K562 (cell line): Measurements from ENCODE around the gene CARD10. TPM values are rescaled to one million over a fixed set of nuclear protein-coding genes. Genes with fewer than 3 reads are reported as not detected.

Experiments used
- ASH1L ChIP-seq: fragments of 450-650 bp; IDR thresholded peaks from 2 replicates; pipeline ENCODE4 v1.6.1; 2018; ENCODE audit warnings: borderline replicate concordance, mild to moderate bottlenecking, low read depth; ENCODE audit not compliant: partially characterized antibody
- DNMT1 ChIP-seq: fragments of 450-650 bp; IDR thresholded peaks from 2 replicates; pipeline ENCODE4 v1.6.1; 2016; ENCODE audit warnings: antibody characterized with exemption, mild to moderate bottlenecking
- GABPB1 ChIP-seq: sonication (generic); formaldehyde crosslinking; IDR thresholded peaks from 2 replicates; pipeline ENCODE4 v1.8.0; 2022; ENCODE audit warnings: mild to moderate bottlenecking, missing genetic modification reagents
- HNRNPL ChIP-seq: fragments of 200-400 bp; formaldehyde crosslinking; IDR thresholded peaks from 2 replicates; pipeline ENCODE4 v1.6.1; 2017; ENCODE audit warnings: low read depth, mild to moderate bottlenecking, low read length
- LARP7 ChIP-seq: fragments of 450-650 bp; IDR thresholded peaks from 2 replicates; pipeline ENCODE4 v1.6.1; 2016
- NR2C1 ChIP-seq, 2 experiments: fragments of 450-650 bp; IDR thresholded peaks; 2 replicates each; pipeline ENCODE4 v1.6.1; 2017; ENCODE audit warnings: mild to moderate bottlenecking in 2 of 2, antibody characterized with exemption in 1 of 2, inconsistent platforms in 1 of 2, missing compliant biosample characterization in 1 of 2, missing genetic modification characterization in 1 of 2
- POLR2H ChIP-seq: IDR thresholded peaks from 2 replicates; pipeline ENCODE4 v1.6.1; 2016; ENCODE audit warnings: missing genetic modification characterization, low read depth, mild to moderate bottlenecking, control low read depth, missing compliant biosample characterization, moderate library complexity
- RBBP5 ChIP-seq: fragments of 200-600 bp; sonication (generic); IDR thresholded peaks from 2 replicates; pipeline ENCODE4 v1.6.1; 2012; ENCODE audit warnings: borderline replicate concordance, mild to moderate bottlenecking, low read length, control low read depth, inconsistent platforms; ENCODE audit not compliant: insufficient read depth, poor library complexity, severe bottlenecking
- RNF2 ChIP-seq: sonication (generic); IDR thresholded peaks from 2 replicates; pipeline ENCODE4 v1.6.1; 2016
- SMARCB1 ChIP-seq: IDR thresholded peaks from 2 replicates; pipeline ENCODE4 v1.6.1; 2011; ENCODE audit warnings: improper control_type of control experiment, low read depth; ENCODE audit not compliant: insufficient read length
- SREBF2 ChIP-seq: sonication (generic); formaldehyde crosslinking; IDR thresholded peaks from 2 replicates; pipeline ENCODE4 v1.4.0; 2020; ENCODE audit warnings: mild to moderate bottlenecking, missing genetic modification reagents
- TEAD1 ChIP-seq, 2 experiments: fragments of 450-650 bp in 1 of 2; sonication (generic) in 1 of 2; formaldehyde crosslinking; IDR thresholded peaks; 2 replicates each; pipeline versions ENCODE4 v1.4.0 to v1.8.0; 2020 to 2022; ENCODE audit warnings: mild to moderate bottlenecking in 2 of 2, missing genetic modification reagents in 1 of 2
- ZFX ChIP-seq: sonication (generic); formaldehyde crosslinking; IDR thresholded peaks from 2 replicates; pipeline ENCODE4 v1.8.0; 2022; ENCODE audit warnings: mild to moderate bottlenecking, missing genetic modification reagents, moderate library complexity
- polyA plus RNA-seq, 8 experiments: library from polyadenylated mRNA; depleted of rRNA in 4 of 8; stranded (reverse) in 5 of 8; unstranded in 3 of 8; fragments of >200 nt; fragmentation: Nextera tagmentation in 2 of 8; fragmentation: Illumina TruSeq in 1 of 8; extraction: Ambion mirVana in 2 of 8; extraction: Trizol in 1 of 8; gene quantifications; 2 replicates each; pipeline versions ENCODE4 v1.2.1 to v1.2.3, GENCODE V29; 2011 to 2014; ENCODE audit warnings: inconsistent platforms in 1 of 8, missing spikeins in 1 of 8
- total RNA-seq, 7 experiments: library from RNA; depleted of rRNA in 6 of 7; stranded (reverse); fragments of >200 nt in 6 of 7; fragmentation: Illumina TruSeq in 2 of 7; extraction: Trizol in 2 of 7; gene quantifications; 2 replicates each; pipeline versions ENCODE4 v1.2.1 to v1.2.3, GENCODE V29; 2011 to 2021; ENCODE audit warnings: low replicate concordance in 1 of 7
- TF ChIP-seq, protein P1 (sequence below): sonication (generic); formaldehyde crosslinking; IDR thresholded peaks from 2 replicates; pipeline ENCODE4 v1.8.0; 2022; ENCODE audit warnings: mild to moderate bottlenecking, missing genetic modification reagents
- TF ChIP-seq, protein P2 (sequence below): fragments of 450-650 bp; IDR thresholded peaks from 2 replicates; pipeline ENCODE4 v1.6.1; 2016; ENCODE audit warnings: low read depth

The CARD10 gene
- total and polyA plus RNA-seq, 9 of the 15 experiments (the other 6 are each of a cell fraction or from before 2014, with no cell fraction given), result 0.13 to 5.8 (median 1.6) TPM

DNA sequence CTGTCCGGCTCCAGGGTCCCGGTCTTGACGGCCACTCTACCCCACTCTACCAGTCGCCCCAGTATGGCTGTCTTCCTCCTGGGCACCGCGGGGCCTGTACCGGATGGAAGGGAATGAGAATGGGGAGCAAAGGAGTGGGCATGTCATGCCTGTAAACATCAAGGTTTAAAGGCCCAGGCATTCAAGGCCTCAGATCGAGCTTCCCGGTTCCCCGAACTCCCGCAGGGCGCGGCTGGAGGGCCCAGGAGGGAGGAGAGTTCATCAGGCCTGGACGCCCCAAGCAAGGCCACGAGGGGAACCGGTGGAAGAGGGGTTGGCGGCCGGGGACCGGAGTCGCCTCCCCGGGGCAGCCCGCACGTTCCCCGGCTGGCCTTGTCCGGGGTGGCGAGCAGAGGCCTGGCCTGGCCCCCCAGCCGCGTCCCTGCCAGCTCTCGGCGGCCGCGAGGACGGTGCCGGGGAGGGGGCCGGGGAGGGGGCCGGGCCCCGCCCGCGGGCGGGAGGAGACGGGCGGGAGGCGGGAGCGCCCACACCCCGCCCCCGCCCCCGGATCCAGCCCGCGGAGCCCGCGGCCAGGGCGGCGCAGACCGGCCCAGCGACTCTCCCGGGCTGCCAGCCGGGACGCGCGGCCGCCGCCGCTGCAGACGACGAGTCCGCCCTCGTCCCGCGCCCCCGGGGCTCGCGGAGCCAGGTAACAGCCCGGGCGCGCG lies 40.8 kb upstream of the CARD10 start, which contains the start of gene CDC42EP1 (continued):
- TF ChIP-seq, protein P1, sequence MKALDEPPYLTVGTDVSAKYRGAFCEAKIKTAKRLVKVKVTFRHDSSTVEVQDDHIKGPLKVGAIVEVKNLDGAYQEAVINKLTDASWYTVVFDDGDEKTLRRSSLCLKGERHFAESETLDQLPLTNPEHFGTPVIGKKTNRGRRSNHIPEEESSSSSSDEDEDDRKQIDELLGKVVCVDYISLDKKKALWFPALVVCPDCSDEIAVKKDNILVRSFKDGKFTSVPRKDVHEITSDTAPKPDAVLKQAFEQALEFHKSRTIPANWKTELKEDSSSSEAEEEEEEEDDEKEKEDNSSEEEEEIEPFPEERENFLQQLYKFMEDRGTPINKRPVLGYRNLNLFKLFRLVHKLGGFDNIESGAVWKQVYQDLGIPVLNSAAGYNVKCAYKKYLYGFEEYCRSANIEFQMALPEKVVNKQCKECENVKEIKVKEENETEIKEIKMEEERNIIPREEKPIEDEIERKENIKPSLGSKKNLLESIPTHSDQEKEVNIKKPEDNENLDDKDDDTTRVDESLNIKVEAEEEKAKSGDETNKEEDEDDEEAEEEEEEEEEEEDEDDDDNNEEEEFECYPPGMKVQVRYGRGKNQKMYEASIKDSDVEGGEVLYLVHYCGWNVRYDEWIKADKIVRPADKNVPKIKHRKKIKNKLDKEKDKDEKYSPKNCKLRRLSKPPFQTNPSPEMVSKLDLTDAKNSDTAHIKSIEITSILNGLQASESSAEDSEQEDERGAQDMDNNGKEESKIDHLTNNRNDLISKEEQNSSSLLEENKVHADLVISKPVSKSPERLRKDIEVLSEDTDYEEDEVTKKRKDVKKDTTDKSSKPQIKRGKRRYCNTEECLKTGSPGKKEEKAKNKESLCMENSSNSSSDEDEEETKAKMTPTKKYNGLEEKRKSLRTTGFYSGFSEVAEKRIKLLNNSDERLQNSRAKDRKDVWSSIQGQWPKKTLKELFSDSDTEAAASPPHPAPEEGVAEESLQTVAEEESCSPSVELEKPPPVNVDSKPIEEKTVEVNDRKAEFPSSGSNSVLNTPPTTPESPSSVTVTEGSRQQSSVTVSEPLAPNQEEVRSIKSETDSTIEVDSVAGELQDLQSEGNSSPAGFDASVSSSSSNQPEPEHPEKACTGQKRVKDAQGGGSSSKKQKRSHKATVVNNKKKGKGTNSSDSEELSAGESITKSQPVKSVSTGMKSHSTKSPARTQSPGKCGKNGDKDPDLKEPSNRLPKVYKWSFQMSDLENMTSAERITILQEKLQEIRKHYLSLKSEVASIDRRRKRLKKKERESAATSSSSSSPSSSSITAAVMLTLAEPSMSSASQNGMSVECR (CRISPR knock-in tag), result 0 out of 2 replicates have a peak, but pooled peaks have one; percentile 20
- no peak for TF ChIP-seq DNMT1
- peak; percentile 59; the same call in 1 of the 2 replicates for TF ChIP-seq POLR2H (tag)
- TF ChIP-seq TEAD1 (CRISPR knock-in tag; IDR thresholded peaks at IDR 0.05), result 0 out of 4 replicates have a peak, but pooled peaks of 1 of the 2 experiments have one; percentile 22
- no peak for TF ChIP-seq ASH1L
- TF ChIP-seq SREBF2 (CRISPR knock-in tag), result no peak
- TF ChIP-seq, protein P2, sequence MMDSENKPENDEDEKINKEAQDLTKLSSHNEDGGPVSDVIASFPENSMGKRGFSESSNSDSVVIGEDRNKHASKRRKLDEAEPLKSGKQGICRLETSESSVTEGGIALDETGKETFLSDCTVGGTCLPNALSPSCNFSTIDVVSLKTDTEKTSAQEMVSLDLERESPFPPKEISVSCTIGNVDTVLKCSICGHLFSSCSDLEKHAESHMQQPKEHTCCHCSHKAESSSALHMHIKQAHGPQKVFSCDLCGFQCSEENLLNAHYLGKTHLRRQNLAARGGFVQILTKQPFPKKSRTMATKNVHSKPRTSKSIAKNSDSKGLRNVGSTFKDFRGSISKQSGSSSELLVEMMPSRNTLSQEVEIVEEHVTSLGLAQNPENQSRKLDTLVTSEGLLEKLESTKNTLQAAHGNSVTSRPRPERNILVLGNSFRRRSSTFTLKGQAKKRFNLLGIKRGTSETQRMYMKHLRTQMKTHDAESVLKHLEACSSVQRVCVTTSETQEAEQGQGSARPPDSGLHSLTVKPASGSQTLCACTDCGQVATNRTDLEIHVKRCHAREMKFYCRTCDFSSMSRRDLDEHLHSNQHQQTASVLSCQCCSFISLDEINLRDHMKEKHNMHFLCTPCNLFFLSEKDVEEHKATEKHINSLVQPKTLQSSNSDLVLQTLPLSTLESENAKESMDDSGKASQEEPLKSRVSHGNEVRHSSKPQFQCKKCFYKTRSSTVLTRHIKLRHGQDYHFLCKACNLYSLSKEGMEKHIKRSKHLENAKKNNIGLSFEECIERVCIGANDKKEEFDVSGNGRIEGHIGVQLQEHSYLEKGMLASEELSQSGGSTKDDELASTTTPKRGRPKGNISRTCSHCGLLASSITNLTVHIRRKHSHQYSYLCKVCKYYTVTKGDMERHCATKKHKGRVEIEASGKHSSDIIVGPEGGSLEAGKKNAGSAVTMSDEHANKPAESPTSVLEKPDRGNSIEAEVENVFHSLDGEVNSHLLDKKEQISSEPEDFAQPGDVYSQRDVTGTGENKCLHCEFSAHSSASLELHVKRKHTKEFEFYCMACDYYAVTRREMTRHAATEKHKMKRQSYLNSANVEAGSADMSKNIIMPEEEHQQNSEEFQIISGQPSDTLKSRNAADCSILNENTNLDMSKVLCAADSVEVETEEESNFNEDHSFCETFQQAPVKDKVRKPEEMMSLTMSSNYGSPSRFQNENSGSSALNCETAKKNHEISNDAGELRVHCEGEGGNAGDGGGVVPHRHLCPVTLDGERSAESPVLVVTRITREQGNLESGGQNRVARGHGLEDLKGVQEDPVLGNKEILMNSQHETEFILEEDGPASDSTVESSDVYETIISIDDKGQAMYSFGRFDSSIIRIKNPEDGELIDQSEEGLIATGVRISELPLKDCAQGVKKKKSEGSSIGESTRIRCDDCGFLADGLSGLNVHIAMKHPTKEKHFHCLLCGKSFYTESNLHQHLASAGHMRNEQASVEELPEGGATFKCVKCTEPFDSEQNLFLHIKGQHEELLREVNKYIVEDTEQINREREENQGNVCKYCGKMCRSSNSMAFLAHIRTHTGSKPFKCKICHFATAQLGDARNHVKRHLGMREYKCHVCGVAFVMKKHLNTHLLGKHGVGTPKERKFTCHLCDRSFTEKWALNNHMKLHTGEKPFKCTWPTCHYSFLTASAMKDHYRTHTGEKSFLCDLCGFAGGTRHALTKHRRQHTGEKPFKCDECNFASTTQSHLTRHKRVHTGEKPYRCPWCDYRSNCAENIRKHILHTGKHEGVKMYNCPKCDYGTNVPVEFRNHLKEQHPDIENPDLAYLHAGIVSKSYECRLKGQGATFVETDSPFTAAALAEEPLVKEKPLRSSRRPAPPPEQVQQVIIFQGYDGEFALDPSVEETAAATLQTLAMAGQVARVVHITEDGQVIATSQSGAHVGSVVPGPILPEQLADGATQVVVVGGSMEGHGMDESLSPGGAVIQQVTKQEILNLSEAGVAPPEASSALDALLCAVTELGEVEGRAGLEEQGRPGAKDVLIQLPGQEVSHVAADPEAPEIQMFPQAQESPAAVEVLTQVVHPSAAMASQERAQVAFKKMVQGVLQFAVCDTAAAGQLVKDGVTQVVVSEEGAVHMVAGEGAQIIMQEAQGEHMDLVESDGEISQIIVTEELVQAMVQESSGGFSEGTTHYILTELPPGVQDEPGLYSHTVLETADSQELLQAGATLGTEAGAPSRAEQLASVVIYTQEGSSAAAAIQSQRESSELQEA, result no peak
- TF ChIP-seq RNF2, result no peak
- TF ChIP-seq ZFX, result peak; percentile 94
- TF ChIP-seq NR2C1 (IDR thresholded peaks at IDR 0.05), result no peak
- no peak for TF ChIP-seq NR2C1 (tag; IDR thresholded peaks at IDR 0.05)
- TF ChIP-seq SMARCB1, result no peak
- 0 out of 2 replicates have a peak, but pooled peaks have one; percentile 28 for TF ChIP-seq GABPB1 (CRISPR knock-in tag)
- no peak for TF ChIP-seq LARP7
- TF ChIP-seq HNRNPL, result 0 out of 2 replicates have a peak, but pooled peaks have one; percentile 55
- TF ChIP-seq RBBP5, result peak; percentile 24
